Measurements from ENCODE around the gene FAM171A1.
A peak's percentile ranks its signal among the peaks of the same experiment; 100 is the strongest.

Gene FAM171A1

DNA sequence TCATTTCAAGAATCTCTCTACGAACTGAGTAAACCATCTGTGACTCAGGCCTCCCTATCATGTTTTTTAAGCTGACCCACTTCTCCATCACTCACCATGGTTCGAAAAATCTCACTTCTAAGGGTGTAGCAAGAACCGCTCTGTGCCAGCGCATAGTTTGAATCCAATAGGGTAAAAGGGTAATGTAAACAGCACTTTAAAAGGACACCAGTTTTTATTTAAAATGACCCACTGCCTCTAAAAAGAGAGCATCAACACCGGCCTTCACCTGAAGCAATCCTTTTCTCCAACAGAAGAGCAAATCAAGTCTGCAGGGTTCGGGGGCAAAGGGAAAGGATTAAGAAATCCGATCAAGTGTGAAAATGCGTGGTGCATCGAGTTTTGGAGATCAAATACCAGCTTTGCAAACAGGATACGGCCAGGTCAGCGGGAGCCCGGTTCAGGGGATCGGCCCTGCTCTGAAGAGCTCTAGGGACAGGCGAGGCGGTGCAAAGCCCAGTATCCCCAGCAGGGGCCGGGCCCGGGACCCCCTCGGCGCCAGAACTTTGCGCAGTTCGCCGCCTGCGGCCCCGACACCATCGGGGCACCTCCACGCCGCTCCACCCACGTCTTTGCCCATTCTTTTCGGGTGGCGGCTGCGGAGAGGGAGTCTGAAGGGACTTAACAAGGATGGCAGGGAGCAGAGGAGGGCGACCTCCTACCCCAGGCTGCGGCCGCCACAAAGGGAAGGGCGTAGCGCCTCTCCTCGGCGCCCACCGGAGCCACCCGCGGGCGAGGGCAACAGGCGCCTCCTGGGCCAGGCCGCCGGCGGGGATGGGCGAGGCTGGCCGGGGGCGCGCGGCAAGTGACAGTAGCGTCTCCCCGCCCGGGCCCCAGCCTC, 203.4 kb downstream of the FAM171A1 start:
- Histone ChIP-seq H3K9me3 (replicated peaks in 1 of 11) (no peaks in the 10 kb centered on the region), H3K4me1 (peaks cover 32 to 48% (median 45%) of the 10 kb centered on the region in 10 experiments), H3K36me3 (no peaks in the 10 kb centered on the region), H4K20me1 (peaks cover 0 to 24% (median 3%) of the 10 kb centered on the region in 11 experiments; a peak in 4 of 22 replicates), H3K4me2 (peak overlapping the region; percentile 94 to 99 (median 97)), H3K4me3 (peak overlapping the region; percentile 71 to 91 (median 80)), H3K9ac (peak overlapping the region; percentile 79 to 88 (median 84)), H3K27me3 (peaks cover 21 to 29% (median 27%) of the 10 kb centered on the region in 11 experiments), H3K27ac (peak overlapping the region in 8 of 11 experiments; percentile 53 to 86 (median 72); a peak in 14 of 22 replicates)
- no peak for TF ChIP-seq Cebpa-rat (IDR thresholded peaks at IDR 0.05)

- no peak for TF ChIP-seq Cebpa-rat (IDR thresholded peaks at IDR 0.05)
- no peak overlapping the region for H3K4me3 ChIP-seq
- no peaks in the 10 kb centered on the region for H3K36me3 ChIP-seq
- no peaks in the 10 kb centered on the region for H3K9me3 ChIP-seq (replicated peaks in 1 of 11)
- peaks cover 32 to 48% (median 45%) of the 10 kb centered on the region in 10 experiments for H3K4me1 ChIP-seq
- H3K27ac ChIP-seq, result no peak overlapping the region
- H4K20me1 ChIP-seq, result peaks cover 0 to 24% (median 3%) of the 10 kb centered on the region in 11 experiments; a peak in 4 of 22 replicates
- no peak overlapping the region for H3K9ac ChIP-seq
- H3K27me3 ChIP-seq, result peaks cover 21 to 29% (median 27%) of the 10 kb centered on the region in 11 experiments
- H3K4me2 ChIP-seq, result peak overlapping the region in 2 of 11 experiments; percentile 96 to 97; a peak in 2 of 22 replicates
Measured at GRCh38 chr10:15166325-15166724, 204.8 kb downstream of the FAM171A1 start.

GRCh38 chr10:15163253-15163828, 207.7 kb downstream of the FAM171A1 start:
- Histone ChIP-seq H3K4me2 (peak overlapping the region in 7 of 11 experiments; percentile 18 to 72 (median 43); a peak in 13 of 22 replicates), H3K27me3 (peaks cover 21 to 29% (median 27%) of the 10 kb centered on the region in 11 experiments), H3K4me1 (peaks cover 8 to 29% (median 23%) of the 10 kb centered on the region in 10 experiments), H3K36me3 (no peaks in the 10 kb centered on the region), H4K20me1 (peaks cover 0 to 24% (median 3%) of the 10 kb centered on the region in 11 experiments; a peak in 4 of 22 replicates), H3K27ac (peak overlapping the region in 7 of 11 experiments; percentile 1 to 62 (median 41); a peak in 12 of 22 replicates), H3K9me3 (replicated peaks in 1 of 11) (no peaks in the 10 kb centered on the region), H3K9ac (no peak overlapping the region), H3K4me3 (no peak overlapping the region)
- no peak for TF ChIP-seq Cebpa-rat (IDR thresholded peaks at IDR 0.05)

All from BLaER1 treated with 17β-estradiol and CSF1 and Interleukin-3, amounts not matched to agents 10 nM and 100 nM (cell line).